BE2C (cell line): Measurements from ENCODE around the gene BAG5.
A peak's percentile ranks its signal among the peaks of the same experiment; 100 is the strongest.

Source experiments
- DNase-seq: peaks from one replicate; pipeline ENCODE4 v3.0.0-alpha.2; 2020
- H3K27me3 ChIP-seq: fragments of 250-450 bp; sonication (Bioruptor Pico); 2 replicates; pipeline ENCODE4 v1.5.1; 2020; ENCODE audit warnings: mild to moderate bottlenecking
- H3K36me3 ChIP-seq: fragments of 250-450 bp; sonication (Bioruptor Pico); 2 replicates; pipeline ENCODE4 v1.5.1; 2020; ENCODE audit warnings: mild to moderate bottlenecking
- H3K4me1 ChIP-seq: fragments of 250-450 bp; sonication (Bioruptor Pico); 2 replicates; pipeline ENCODE4 v1.5.1; 2020
- H3K4me3 ChIP-seq: 2 replicates; pipeline ENCODE4 v1.5.1; 2011; ENCODE audit warnings: low read depth, low read length
- H3K9me3 ChIP-seq: fragments of 250-450 bp; sonication (Bioruptor Pico); 2 replicates; pipeline ENCODE4 v1.5.1; 2020
- TF ChIP-seq, protein P1 (sequence below): IDR thresholded peaks from 2 replicates; pipeline ENCODE4 v1.5.1; 2012; ENCODE audit warnings: mild to moderate bottlenecking, low read depth, low read length

The BAG5 gene

DNA sequence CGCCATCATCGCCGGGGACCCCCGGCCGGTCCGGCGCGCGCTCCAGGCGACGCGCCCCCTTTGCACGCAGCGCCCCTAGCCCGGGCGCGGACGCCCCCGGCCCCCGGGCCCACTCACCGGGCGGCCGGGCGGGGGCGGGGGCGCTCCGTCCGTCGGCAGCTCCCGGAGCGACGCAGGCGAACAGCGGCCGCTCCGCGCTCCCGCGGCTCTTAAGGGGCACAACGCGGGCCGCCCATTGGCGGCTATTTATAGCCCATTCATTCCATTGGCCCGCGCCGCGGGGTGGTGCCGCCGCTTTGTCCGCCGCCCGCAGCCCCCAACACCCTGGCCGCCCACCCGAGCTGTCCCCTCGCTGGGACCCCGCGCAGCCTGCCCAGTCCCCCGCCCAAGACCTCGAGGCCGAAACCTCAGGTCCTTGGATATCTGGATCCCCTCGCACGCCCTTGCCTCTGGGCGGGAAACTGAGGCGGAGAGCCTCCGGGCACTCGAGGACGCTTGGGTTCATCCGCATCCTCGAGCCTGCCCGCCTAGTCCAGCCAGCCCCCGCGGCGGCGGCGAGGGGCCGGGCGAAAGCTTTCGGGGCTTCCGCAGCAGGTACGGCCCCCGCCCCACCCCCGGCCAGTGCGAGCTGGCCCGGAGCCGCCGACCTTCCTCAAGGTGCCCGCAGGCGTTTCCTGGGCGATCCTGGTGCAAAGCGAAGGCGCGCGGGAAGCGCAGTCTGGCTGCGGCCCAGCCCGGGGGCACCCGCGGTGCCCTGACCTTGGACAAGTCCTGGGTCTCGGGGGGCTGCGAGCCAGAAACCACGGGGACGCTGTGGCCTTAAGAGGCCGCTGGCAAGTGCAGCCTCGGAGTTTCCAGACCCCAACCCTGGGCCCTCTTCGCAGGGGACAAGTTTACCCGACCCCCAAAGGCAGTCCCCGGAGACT lies 39.5 kb downstream of the BAG5 start, which contains the start of gene CKB:
Gene CKB (minus strand): TSS at position 182 of the 926 bp plus-strand sequence. CDS start 337 bp downstream, outside the sequence.
- TF ChIP-seq, protein P1, sequence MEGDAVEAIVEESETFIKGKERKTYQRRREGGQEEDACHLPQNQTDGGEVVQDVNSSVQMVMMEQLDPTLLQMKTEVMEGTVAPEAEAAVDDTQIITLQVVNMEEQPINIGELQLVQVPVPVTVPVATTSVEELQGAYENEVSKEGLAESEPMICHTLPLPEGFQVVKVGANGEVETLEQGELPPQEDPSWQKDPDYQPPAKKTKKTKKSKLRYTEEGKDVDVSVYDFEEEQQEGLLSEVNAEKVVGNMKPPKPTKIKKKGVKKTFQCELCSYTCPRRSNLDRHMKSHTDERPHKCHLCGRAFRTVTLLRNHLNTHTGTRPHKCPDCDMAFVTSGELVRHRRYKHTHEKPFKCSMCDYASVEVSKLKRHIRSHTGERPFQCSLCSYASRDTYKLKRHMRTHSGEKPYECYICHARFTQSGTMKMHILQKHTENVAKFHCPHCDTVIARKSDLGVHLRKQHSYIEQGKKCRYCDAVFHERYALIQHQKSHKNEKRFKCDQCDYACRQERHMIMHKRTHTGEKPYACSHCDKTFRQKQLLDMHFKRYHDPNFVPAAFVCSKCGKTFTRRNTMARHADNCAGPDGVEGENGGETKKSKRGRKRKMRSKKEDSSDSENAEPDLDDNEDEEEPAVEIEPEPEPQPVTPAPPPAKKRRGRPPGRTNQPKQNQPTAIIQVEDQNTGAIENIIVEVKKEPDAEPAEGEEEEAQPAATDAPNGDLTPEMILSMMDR, result no peak
- Histone ChIP-seq H3K4me1 (peaks cover 31% of the 10 kb centered on the region), H3K9me3 (no peaks in the 10 kb centered on the region), H3K4me3 (peak within 1 kb of the TSS; percentile 78), H3K27me3 (peaks cover 10% of the 10 kb centered on the region), H3K36me3 (peaks cover 26% of the 10 kb centered on the region)
- DNase-seq, result peak; percentile 88

DNA sequence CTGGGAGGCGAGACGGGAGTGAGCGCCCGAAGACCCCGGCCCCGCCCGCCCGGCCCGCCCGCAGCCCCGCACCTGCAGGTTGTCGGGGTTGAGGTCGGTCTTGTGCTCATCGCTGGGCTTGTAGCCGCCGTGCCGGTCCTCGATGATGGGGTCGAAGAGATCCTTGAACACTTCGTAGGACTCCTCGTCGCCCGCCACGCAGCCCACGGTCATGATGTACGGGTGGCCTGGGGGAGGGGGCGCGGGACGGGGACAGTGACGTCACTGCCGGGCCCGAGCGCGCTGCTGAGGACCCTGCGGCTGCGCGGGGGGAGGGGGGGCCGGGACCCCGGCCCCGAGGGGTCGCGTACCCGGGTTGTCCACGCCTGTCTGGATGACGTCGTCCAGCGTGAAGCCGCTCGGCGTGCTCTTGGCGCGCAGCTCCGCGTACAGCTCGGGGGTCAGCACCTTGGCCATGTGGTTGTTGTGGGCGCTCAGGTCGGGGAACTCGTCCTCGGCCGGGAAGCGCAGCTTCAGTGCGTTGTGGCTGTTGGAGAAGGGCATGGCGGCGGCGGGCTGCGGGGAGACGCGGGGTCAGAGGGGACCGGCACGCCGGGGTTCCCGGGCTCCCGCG lies 40.4 kb downstream of the BAG5 start:
- no peaks in the 10 kb centered on the region for H3K9me3 ChIP-seq
- H3K36me3 ChIP-seq, result peaks cover 26% of the 10 kb centered on the region
- peak overlapping the region; percentile 78 for H3K4me3 ChIP-seq
- DNase-seq, result peak; percentile 61
- peaks cover 28% of the 10 kb centered on the region for H3K4me1 ChIP-seq
- H3K27me3 ChIP-seq, result peaks cover 10% of the 10 kb centered on the region
- TF ChIP-seq, protein P1, result no peak

- H3K4me1 ChIP-seq, result peaks cover 28% of the 10 kb centered on the region
- H3K9me3 ChIP-seq, result no peaks in the 10 kb centered on the region
- H3K27me3 ChIP-seq, result peaks cover 10% of the 10 kb centered on the region
- peaks cover 26% of the 10 kb centered on the region for H3K36me3 ChIP-seq
- no peak for DNase-seq
- TF ChIP-seq, protein P1, result no peak
- H3K4me3 ChIP-seq, result peak overlapping the region; percentile 78
Measured at GRCh38 chr14:103521438-103521950, 41.0 kb downstream of the BAG5 start.

- TF ChIP-seq, protein P1, result peak; percentile 57
- H3K4me3 ChIP-seq, result peak overlapping the region; percentile 78
- H3K9me3 ChIP-seq, result no peaks in the 10 kb centered on the region
- H3K27me3 ChIP-seq, result peaks cover 10% of the 10 kb centered on the region
- H3K4me1 ChIP-seq, result peaks cover 28% of the 10 kb centered on the region
- peaks cover 26% of the 10 kb centered on the region for H3K36me3 ChIP-seq
- peak; percentile 92 for DNase-seq
Measured at GRCh38 chr14:103520657-103521437, 41.6 kb downstream of the BAG5 start.

DNA sequence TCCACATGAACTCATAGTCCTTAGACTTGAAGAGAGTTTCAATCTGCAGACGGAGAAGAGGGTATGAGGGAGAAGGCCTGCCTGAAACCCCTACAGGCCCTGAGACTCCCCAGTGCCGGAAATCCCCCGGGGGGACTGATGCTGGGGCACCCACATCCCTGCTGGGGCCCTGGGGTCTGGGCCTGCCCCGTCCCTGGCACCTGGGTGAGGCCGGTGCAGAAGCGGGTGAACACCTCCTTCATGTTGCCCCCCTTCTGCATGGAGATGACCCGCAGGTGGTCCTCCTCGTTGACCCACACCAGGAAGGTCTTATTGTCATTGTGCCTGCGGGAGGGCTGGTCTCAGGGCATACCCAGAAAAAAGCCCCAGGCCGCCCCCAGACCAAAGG lies 42.2 kb downstream of the BAG5 start:
- DNase-seq, result no peak
- TF ChIP-seq, protein P1, result no peak
- Histone ChIP-seq H3K4me3 (peak overlapping the region; percentile 78; the same call in 1 of the 2 replicates), H3K9me3 (no peaks in the 10 kb centered on the region), H3K36me3 (peaks cover 26% of the 10 kb centered on the region), H3K27me3 (peaks cover 10% of the 10 kb centered on the region), H3K4me1 (peaks cover 28% of the 10 kb centered on the region)
